ENCODE measurements around the gene FAM120AOS. TPM values are rescaled to one million over a fixed set of nuclear protein-coding genes. Genes with fewer than 3 reads are reported as not detected.

Gene FAM120AOS
- total RNA-seq, 1 donor from 2014 or later = 47.5 TPM

DNA sequence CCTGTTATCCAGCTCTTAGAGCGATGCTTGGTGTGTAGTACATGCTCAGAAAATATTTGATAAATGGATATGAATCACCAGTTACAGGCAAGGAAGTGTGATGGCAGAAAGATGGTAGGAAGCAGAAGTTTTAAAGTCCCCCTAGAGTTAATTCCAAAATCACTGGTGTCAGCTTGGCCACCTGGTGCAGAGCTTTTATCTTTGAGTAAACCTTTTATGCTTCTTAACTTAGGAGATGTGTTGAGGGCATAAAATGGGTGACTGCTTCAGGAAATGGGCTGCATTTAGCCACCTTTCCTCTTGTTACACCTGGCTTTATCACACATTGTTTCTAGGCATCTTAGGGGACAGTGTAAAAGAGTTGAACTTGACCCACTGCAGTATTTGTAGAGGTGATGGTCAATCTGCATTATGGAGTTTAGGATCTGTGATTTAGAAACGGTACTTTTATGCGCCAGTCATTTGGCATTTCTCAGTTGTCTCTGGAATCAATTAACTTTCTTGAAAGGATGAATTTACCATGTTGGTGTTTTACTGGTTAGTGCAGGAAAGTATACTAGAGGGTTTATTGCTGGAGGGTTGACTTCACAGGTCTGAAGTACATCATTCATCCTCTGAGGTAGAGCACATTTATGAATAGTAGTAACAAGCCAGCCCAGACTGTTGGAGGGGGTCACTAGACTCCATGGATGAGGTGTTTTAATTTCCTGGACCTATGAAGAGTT lies 7.5 kb upstream of the FAM120AOS start:
- Mint-ChIP-seq H3K4me1 (ENCODE audit: low read depth) (peaks cover 16% of the 10 kb centered on the region), H3K36me3 (ENCODE audit: insufficient read depth) (no peaks in the 10 kb centered on the region), H3K4me3 (ENCODE audit: low read depth) (no peak overlapping the region), H3K27ac (no peak overlapping the region), H3K27me3 (no peaks in the 10 kb centered on the region), H3K9me3 (ENCODE audit: low read depth) (no peaks in the 10 kb centered on the region)
- no peak for TF ChIP-seq CTCF (IDR thresholded peaks at IDR 0.05; ENCODE audit: unreplicated experiment)
- no peak for DNase-seq (ENCODE audit: low spot score, unreplicated experiment)

DNA sequence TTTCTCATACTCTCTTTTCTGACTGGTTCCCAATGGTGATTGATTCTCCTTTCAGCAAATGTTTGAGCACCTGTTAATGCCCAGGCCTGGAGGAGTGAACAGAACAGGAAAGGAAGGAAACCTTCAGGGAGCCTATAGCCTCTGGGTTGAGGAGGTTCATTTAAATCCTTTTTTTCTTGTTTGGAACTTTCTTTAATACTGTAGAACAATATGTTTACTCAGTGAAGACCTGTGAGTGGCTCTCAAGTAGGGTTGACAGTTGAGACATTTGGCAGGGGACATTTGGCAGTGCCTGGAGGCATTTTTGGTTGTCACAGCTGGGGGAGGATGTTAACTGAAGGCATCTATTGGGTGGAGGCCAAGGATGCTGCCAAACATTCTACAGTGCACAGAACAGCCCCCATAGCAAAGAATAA lies 6.1 kb upstream of the FAM120AOS start:
- no peak for DNase-seq (ENCODE audit: low spot score, unreplicated experiment)
- Mint-ChIP-seq H3K36me3 (ENCODE audit: insufficient read depth) (no peaks in the 10 kb centered on the region), H3K4me1 (ENCODE audit: low read depth) (peaks cover 16% of the 10 kb centered on the region), H3K27me3 (no peaks in the 10 kb centered on the region), H3K27ac (no peak overlapping the region), H3K4me3 (ENCODE audit: low read depth) (no peak overlapping the region), H3K9me3 (ENCODE audit: low read depth) (no peaks in the 10 kb centered on the region)
- no peak for TF ChIP-seq CTCF (IDR thresholded peaks at IDR 0.05; ENCODE audit: unreplicated experiment)

GRCh38 chr9:93458712-93459111 lies 5.3 kb upstream of the FAM120AOS start:
- no peak for DNase-seq (ENCODE audit: low spot score, unreplicated experiment)
- Mint-ChIP-seq H3K4me3 (ENCODE audit: low read depth) (no peak overlapping the region), H3K27me3 (no peaks in the 10 kb centered on the region), H3K9me3 (ENCODE audit: low read depth) (no peaks in the 10 kb centered on the region), H3K36me3 (ENCODE audit: insufficient read depth) (no peaks in the 10 kb centered on the region), H3K4me1 (ENCODE audit: low read depth) (peaks cover 23% of the 10 kb centered on the region), H3K27ac (no peak overlapping the region)
- TF ChIP-seq CTCF (IDR thresholded peaks at IDR 0.05; ENCODE audit: unreplicated experiment) = no peak

DNA sequence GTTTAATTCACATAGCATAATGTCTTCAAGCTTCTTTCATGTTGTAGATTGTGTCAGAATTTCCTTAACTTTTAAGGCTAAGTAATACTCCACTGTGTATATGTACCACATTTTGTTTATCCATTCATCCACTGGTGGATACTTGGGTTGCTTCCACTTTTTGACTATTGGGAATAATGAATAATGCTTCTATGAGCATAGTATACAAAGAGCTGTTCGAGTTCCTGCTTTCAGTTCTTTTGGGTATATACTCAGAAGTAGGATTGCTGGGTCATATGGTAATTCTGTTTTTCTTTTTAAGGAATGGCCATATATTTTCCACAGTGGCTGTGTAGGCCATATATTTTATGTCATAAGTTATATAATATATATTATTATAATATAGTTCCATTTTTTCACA lies 3.6 kb upstream of the FAM120AOS start:
- no peak for TF ChIP-seq CTCF (IDR thresholded peaks at IDR 0.05; ENCODE audit: unreplicated experiment)
- Mint-ChIP-seq H3K27me3 (no peaks in the 10 kb centered on the region), H3K4me1 (ENCODE audit: low read depth) (peaks cover 25% of the 10 kb centered on the region), H3K9me3 (ENCODE audit: low read depth) (no peaks in the 10 kb centered on the region), H3K27ac (no peak overlapping the region), H3K36me3 (ENCODE audit: insufficient read depth) (no peaks in the 10 kb centered on the region), H3K4me3 (ENCODE audit: low read depth) (no peak overlapping the region)
- no peak for DNase-seq (ENCODE audit: low spot score, unreplicated experiment)

GRCh38 chr9:93456504-93456903 lies 3.1 kb upstream of the FAM120AOS start:
- Mint-ChIP-seq H3K9me3 (ENCODE audit: low read depth) (no peaks in the 10 kb centered on the region), H3K27ac (no peak overlapping the region), H3K36me3 (ENCODE audit: insufficient read depth) (no peaks in the 10 kb centered on the region), H3K4me1 (ENCODE audit: low read depth) (peaks cover 25% of the 10 kb centered on the region), H3K4me3 (ENCODE audit: low read depth) (no peak overlapping the region), H3K27me3 (no peaks in the 10 kb centered on the region)
- no peak for TF ChIP-seq CTCF (IDR thresholded peaks at IDR 0.05; ENCODE audit: unreplicated experiment)
- DNase-seq (ENCODE audit: low spot score, unreplicated experiment) = no peak
